Right lobe of liver (tissue), 4 donors: ENCODE results near the gene SPAG16.

Experiments used
- CTCF ChIP-seq, 4 donors: fragments of 200-600 bp in 3 of 4; fragments of 450-650 bp in 1 of 4; IDR thresholded peaks; one replicate each; pipeline versions ENCODE4 v1.5.1 to v1.8.0; 2016 to 2022; ENCODE audit warnings: antibody characterized with exemption in 4 of 4, mild to moderate bottlenecking in 2 of 4
- POLR2A ChIP-seq: fragments of 450-650 bp; IDR thresholded peaks from one replicate; pipeline ENCODE4 v1.6.1; 2017; ENCODE audit warnings: antibody characterized with exemption, mild to moderate bottlenecking
- donor health status: DM: no; HTN: no; CAD: no.
- donor health status: DM: no; HTN: no; CAD: no.
- donor health status: DM: no; HTN: yes; CAD: no.

- TF ChIP-seq CTCF (IDR thresholded peaks at IDR 0.05) (no peak), POLR2A (no peak)
Measured at GRCh38 chr2:214395040-214395439, 1110.8 kb downstream of the SPAG16 start.
